GM12875 (cell line): ENCODE results near the gene MEIS1.

Experiments used
- H3K4me3 ChIP-seq: one replicate; pipeline ENCODE4 v1.5.1; 2011; ENCODE audit warnings: low read depth, low read length, control low read depth
- CTCF ChIP-seq: IDR thresholded peaks from 2 replicates; pipeline ENCODE4 v1.5.1; 2011; ENCODE audit warnings: low read depth, mild to moderate bottlenecking, control low read depth, inconsistent platforms, low read length, moderate library complexity, borderline replicate concordance; ENCODE audit not compliant: insufficient read depth

The MEIS1 gene

GRCh38 chr2:66445076-66445924, 10.4 kb downstream of the MEIS1 start:
- H3K4me3 ChIP-seq = no peak overlapping the region
- no peak for TF ChIP-seq CTCF

- H3K4me3 ChIP-seq = no peak overlapping the region
- TF ChIP-seq CTCF = no peak
These were observed 11.3 kb downstream of the MEIS1 start for GRCh38 chr2:66445925-66446871.

GRCh38 chr2:66446941-66447340, 12.0 kb downstream of the MEIS1 start:
- H3K4me3 ChIP-seq = no peak overlapping the region
- TF ChIP-seq CTCF = no peak

- no peak overlapping the region for H3K4me3 ChIP-seq
- no peak for TF ChIP-seq CTCF
These were observed 12.8 kb downstream of the MEIS1 start for GRCh38 chr2:66447677-66448076.

GRCh38 chr2:66448136-66448991, 13.4 kb downstream of the MEIS1 start:
- TF ChIP-seq CTCF = no peak

GRCh38 chr2:66452214-66452613, 17.3 kb downstream of the MEIS1 start:
- TF ChIP-seq CTCF = no peak
- H3K4me3 ChIP-seq = no peak overlapping the region

More at GRCh38 chr2:66448136-66448991, 13.4 kb downstream of the MEIS1 start:
- H3K4me3 ChIP-seq = no peak overlapping the region
